PC-9 (cell line): ENCODE measurements around the gene C3orf33.

Experiments
- EZH2 ChIP-seq: fragments of 200-600 bp; sonication (generic); IDR thresholded peaks from 2 replicates; pipeline ENCODE4 v1.8.0; 2017; ENCODE audit warnings: antibody characterized with exemption, low read depth
- TF ChIP-seq, protein P1 (sequence below): fragments of 200-600 bp; sonication (generic); conservative IDR thresholded peaks from 2 replicates; pipeline ENCODE4 v1.6.1; 2017; ENCODE audit warnings: mixed run types, antibody characterized with exemption, mild to moderate bottlenecking, moderate library complexity

GRCh38 chr3:155744010-155744625 is 62.0 kb downstream of the C3orf33 start:
- TF ChIP-seq, protein P1, sequence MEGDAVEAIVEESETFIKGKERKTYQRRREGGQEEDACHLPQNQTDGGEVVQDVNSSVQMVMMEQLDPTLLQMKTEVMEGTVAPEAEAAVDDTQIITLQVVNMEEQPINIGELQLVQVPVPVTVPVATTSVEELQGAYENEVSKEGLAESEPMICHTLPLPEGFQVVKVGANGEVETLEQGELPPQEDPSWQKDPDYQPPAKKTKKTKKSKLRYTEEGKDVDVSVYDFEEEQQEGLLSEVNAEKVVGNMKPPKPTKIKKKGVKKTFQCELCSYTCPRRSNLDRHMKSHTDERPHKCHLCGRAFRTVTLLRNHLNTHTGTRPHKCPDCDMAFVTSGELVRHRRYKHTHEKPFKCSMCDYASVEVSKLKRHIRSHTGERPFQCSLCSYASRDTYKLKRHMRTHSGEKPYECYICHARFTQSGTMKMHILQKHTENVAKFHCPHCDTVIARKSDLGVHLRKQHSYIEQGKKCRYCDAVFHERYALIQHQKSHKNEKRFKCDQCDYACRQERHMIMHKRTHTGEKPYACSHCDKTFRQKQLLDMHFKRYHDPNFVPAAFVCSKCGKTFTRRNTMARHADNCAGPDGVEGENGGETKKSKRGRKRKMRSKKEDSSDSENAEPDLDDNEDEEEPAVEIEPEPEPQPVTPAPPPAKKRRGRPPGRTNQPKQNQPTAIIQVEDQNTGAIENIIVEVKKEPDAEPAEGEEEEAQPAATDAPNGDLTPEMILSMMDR: no peak
- TF ChIP-seq EZH2: no peak
